NCI-H510A (cell line): ENCODE measurements around the gene IBA57.
"Not testable (repeated sequence)": the region's sequence is repeated elsewhere in the genome, so short reads cannot be mapped to it uniquely, and the experiment has no call there.

ENCODE experiments used
- DNase-seq: peaks from one replicate; lab custom pipeline; 2025; lab: John Stamatoyannopoulos, UW

IBA57 gene

DNA sequence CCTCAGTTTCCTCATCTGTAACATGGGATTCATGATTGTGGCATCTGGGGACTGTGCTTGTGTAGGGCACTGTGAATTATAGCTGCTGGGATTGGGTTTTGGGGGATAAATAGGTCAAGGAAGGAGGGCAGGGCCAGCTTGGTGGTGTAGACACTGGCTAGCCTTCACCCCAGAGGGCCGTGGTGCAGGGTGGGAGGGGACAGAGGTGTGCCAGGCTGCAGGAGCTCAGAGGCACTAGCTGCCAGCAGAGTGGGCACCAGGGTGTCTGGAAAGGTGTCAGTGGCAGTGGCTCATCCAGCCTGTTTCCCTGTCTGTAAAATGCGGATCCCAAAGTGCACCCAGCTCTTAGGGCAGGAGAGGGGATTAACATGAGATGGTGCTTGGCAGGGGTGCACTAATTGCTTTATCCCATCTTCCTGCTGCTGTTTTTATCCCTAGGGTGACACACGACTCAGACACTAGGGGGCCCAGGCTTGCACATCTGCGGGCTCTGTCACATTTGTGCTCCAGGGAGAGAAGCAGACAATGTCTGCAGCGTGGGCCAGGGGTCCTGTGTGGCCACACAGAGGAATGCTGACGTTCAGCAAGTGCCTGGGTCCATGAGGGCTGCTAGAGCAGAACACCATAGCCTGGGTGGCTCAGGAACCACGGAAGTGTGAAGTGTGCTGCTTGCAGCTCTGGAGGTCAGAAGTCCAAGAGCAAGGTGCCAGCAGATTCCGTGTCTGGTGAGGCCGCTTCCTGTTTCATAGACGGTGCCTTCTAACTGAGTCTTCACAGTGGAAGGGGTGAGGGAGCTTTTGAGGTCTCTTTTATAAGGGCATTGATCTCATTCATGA is 61.6 kb downstream of the IBA57 start:
- no peak for DNase-seq

DNA sequence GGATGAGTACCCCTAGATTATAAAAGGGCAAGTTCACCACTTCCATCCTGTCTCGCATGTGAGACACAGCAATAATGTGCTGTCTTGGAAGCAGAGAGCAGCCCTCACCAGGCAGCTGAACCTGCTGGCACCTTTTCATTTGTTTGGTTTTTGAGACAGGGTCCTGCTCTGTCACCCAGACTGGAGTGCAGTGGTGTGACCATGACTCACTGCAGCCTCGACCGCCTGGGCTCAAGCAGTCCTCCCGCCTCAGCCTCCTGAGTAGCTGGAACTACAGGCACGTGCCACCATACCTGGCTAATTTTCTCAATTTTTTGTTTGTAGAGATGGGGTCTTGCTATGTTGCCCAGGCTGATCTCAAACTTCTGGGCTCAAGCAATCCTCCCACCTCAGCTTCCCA is 62.5 kb downstream of the IBA57 start:
- not testable (repeated sequence) for DNase-seq

DNA sequence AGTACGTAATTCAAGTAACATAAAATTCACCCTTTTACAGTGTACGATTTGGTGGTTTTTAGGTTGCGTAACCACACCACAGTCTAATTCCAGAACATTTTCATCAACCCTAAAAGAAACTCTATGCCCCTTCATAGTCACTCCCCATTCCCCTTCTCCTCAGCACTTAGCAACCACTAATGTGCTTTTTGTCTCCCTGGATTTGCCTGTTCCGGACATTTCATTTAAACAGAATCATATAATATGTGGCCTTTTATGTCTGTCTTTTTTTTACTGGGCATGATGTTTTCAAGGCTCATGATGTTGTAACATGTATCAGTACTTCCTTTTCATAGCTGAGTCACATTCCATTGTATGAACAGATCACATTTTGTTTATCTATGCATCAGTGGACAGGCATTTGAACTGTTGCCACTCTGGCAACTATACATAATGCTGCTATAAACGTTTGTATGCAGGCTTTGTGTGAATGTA is 63.0 kb downstream of the IBA57 start:
- no peak for DNase-seq

DNA sequence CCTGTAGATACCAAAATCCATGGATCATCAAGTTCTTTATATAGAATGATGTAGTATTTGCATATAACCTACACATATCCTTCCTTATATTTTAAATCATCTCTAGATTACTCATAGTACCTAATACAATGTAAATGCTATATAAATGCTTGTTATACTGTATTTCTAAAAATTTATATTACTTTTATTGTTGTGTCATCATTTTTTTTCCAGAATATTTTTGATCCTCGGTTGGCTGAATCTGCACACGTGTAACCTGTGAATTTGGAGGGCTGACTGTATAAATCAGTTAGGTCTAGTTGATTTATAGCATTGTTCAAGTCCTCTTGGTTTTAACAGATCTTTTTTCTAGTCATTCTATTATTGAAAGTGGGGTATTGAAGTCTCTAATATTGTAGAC is 65.6 kb downstream of the IBA57 start:
- no peak for DNase-seq
